GM12878 (cell line): ENCODE results near the gene GCK. TPM values are rescaled to one million over a fixed set of nuclear protein-coding genes. Genes with fewer than 3 reads are reported as not detected.

Source experiments
- ATAC-seq: fragments of 200-7000 bp; cut with Tn5 transposase; 3 replicates; pipeline ENCODE4 v1.9.1; 2020; ENCODE audit warnings: mild to moderate bottlenecking, moderate library complexity
- BruUV-seq: library from RNA; stranded (reverse); fragments of 400-500 nt; replicated peaks from 2 replicates; lab custom pipeline; 2021; lab: Mats Ljungman, UMichigan
- CTCF ChIA-PET: fragments of 300-600 bp; sonication (Branson Sonifier 250); formaldehyde crosslinking; extraction: SDS; loops from one replicate; lab custom pipeline; 2021; ENCODE audit warnings: inconsistent platforms; lab: Yijun Ruan, JAX
- POLR2A ChIA-PET: fragments of 350-600 bp; formaldehyde crosslinking; extraction: SDS; loops from one replicate; lab custom pipeline; 2021; ENCODE audit warnings: inconsistent platforms; lab: Charles Lee
- RAD21 ChIA-PET: fragments of 300-600 bp; sonication (Branson Sonifier 250); formaldehyde crosslinking; loops from one replicate; lab custom pipeline; 2023; ENCODE audit warnings: antibody characterized with exemption; ENCODE audit not compliant: unreplicated experiment; lab: Charles Lee
- SMC1A ChIA-PET: fragments of 300-600 bp; sonication (Branson Sonifier 250); formaldehyde crosslinking; loops from one replicate; lab custom pipeline; 2023; ENCODE audit not compliant: unreplicated experiment, uncharacterized antibody; lab: Charles Lee
- DNase-seq: peaks from one replicate; pipeline ENCODE4 v3.0.0-alpha.2; 2011; ENCODE audit warnings: low read depth, low spot score
- FAIRE-seq: peaks from 3 replicates; lab custom pipeline; 2011; peaks lifted over from hg19 to GRCh38; lab: Jason Lieb, UNC
- H2AFZ ChIP-seq: 2 replicates; pipeline ENCODE4 v1.6.0; 2011; ENCODE audit warnings: low read depth, low read length, control low read depth; ENCODE audit not compliant: control insufficient read depth
- H3K27ac ChIP-seq: 2 replicates; pipeline ENCODE4 v1.5.1; 2011; ENCODE audit warnings: control low read depth; ENCODE audit not compliant: control insufficient read depth, insufficient read depth
- H3K27me3 ChIP-seq, 2 experiments: replicated peaks in 1 of 2; 2 replicates each; pipeline versions ENCODE4 v1.6.0 to v1.6.1; 2011; ENCODE audit warnings: low read length in 1 of 2; ENCODE audit not compliant: control insufficient read depth in 2 of 2, insufficient read depth in 2 of 2
- H3K36me3 ChIP-seq, 2 experiments: 2 replicates each; pipeline ENCODE4 v1.5.1; 2011; ENCODE audit warnings: low read length in 1 of 2; ENCODE audit not compliant: control insufficient read depth in 2 of 2, insufficient read depth in 2 of 2
- H3K4me1 ChIP-seq: 2 replicates; pipeline ENCODE4 v1.6.1; 2011; ENCODE audit warnings: mild to moderate bottlenecking, low read length, moderate library complexity, mixed read lengths; ENCODE audit not compliant: control insufficient read depth, insufficient read depth
- H3K4me2 ChIP-seq: 2 replicates; pipeline ENCODE4 v1.6.0; 2011; ENCODE audit warnings: control low read depth; ENCODE audit not compliant: control insufficient read depth, insufficient read depth
- H3K4me3 ChIP-seq: fragments of 200-600 bp; sonication (generic); 2 replicates; pipeline ENCODE4 v1.5.1; 2016
- H3K79me2 ChIP-seq: 2 replicates; pipeline ENCODE4 v1.6.0; 2011; ENCODE audit warnings: low read length; ENCODE audit not compliant: control insufficient read depth, insufficient read depth
- H3K9ac ChIP-seq: 2 replicates; pipeline ENCODE4 v1.8.0; 2011; ENCODE audit warnings: low read length, control low read depth, mixed read lengths; ENCODE audit not compliant: control insufficient read depth, insufficient read depth
- H3K9me3 ChIP-seq: replicated peaks from 3 replicates; pipeline ENCODE4 v1.5.1; 2011; ENCODE audit warnings: mild to moderate bottlenecking, low read length; ENCODE audit not compliant: control insufficient read depth, insufficient read depth
- H4K20me1 ChIP-seq: 2 replicates; pipeline ENCODE4 v1.6.0; 2011; ENCODE audit not compliant: control insufficient read depth, insufficient read depth
- BMI1 ChIP-seq: fragments of 450-650 bp; IDR thresholded peaks from 2 replicates; pipeline ENCODE4 v1.6.1; 2016; ENCODE audit warnings: mild to moderate bottlenecking, moderate library complexity, borderline replicate concordance
- CEBPB ChIP-seq, 2 experiments: fragments of 150-350 bp in 1 of 2; IDR thresholded peaks; 2 replicates each; pipeline ENCODE4 v1.6.1; 2012 to 2014; ENCODE audit warnings: low read depth in 2 of 2, low read length in 2 of 2, borderline replicate concordance in 1 of 2, inconsistent platforms in 1 of 2
- FOXK2 ChIP-seq: fragments of 450-650 bp; IDR thresholded peaks from 2 replicates; pipeline ENCODE4 v1.6.1; 2017; ENCODE audit warnings: mild to moderate bottlenecking, moderate library complexity
- FOXM1 ChIP-seq: IDR thresholded peaks from 2 replicates; pipeline ENCODE4 v1.6.1; 2012; ENCODE audit warnings: low read depth, mild to moderate bottlenecking, inconsistent platforms, low read length, moderate library complexity
- HCFC1 ChIP-seq: fragments of 150-350 bp; IDR thresholded peaks from 2 replicates; pipeline ENCODE4 v1.6.1; 2014; ENCODE audit warnings: low read length
- MLLT1 ChIP-seq: fragments of 450-650 bp; IDR thresholded peaks from 2 replicates; pipeline ENCODE4 v1.6.1; 2016; ENCODE audit warnings: mild to moderate bottlenecking
- NFIC ChIP-seq: IDR thresholded peaks from 2 replicates; pipeline ENCODE4 v1.6.1; 2012; ENCODE audit warnings: low read depth, mild to moderate bottlenecking, inconsistent platforms, low read length, moderate library complexity
- PRDM15 ChIP-seq: fragments of 450-650 bp; formaldehyde crosslinking; IDR thresholded peaks from 2 replicates; pipeline ENCODE4 v1.4.0; 2020; ENCODE audit warnings: mild to moderate bottlenecking, moderate library complexity
- SMC3 ChIP-seq: IDR thresholded peaks from 2 replicates; pipeline ENCODE4 v1.6.1; 2011; ENCODE audit warnings: low read length, improper control_type of control experiment, borderline replicate concordance
- SRF ChIP-seq, 2 experiments: IDR thresholded peaks; 2 replicates each; pipeline ENCODE4 v1.6.1; 2011; ENCODE audit warnings: low read depth in 2 of 2, low read length in 2 of 2, mild to moderate bottlenecking in 1 of 2, moderate library complexity in 1 of 2
- SUZ12 ChIP-seq: fragments of 200-600 bp; sonication (generic); IDR thresholded peaks from one replicate; pipeline ENCODE4 v1.6.1; 2018; ENCODE audit warnings: antibody characterized with exemption, mild to moderate bottlenecking; ENCODE audit not compliant: unreplicated experiment
- TCF7 ChIP-seq: IDR thresholded peaks from 2 replicates; pipeline ENCODE4 v1.6.1; 2014; ENCODE audit warnings: antibody characterized with exemption, borderline replicate concordance
- USF1 ChIP-seq: IDR thresholded peaks from 2 replicates; pipeline ENCODE4 v1.6.1; 2011; ENCODE audit warnings: borderline replicate concordance, low read depth, mild to moderate bottlenecking, moderate library complexity, mixed read lengths, low read length; ENCODE audit not compliant: insufficient read depth; ENCODE audit errors: extremely low read length
- ZNF24 ChIP-seq: fragments of 450-650 bp; IDR thresholded peaks from 2 replicates; pipeline ENCODE4 v1.6.1; 2017; ENCODE audit warnings: antibody characterized with exemption, mild to moderate bottlenecking
- WGBS: methylation state at CpG from one replicate; pipeline ENCODE4 v1.1.6; 2016; ENCODE audit warnings: low lambda C conversion rate; ENCODE audit not compliant: insufficient replicate concordance, insufficient coverage; ENCODE audit errors: missing lambda C conversion rate; 5-methylcytosine and 5-hydroxymethylcytosine counted together
- in situ Hi-C: fragments of 300-500 bp; cut with MboI; formaldehyde crosslinking; loops from 9 replicates; pipeline ENCODE4 v1.14.3; 2018; ENCODE audit warnings: mixed read lengths
- intact Hi-C: fragments of 100-400 bp; cut with micrococcal nuclease; formaldehyde crosslinking; loops from one replicate; pipeline ENCODE4 v1.14.2; 2022; ENCODE audit not compliant: unreplicated experiment
- polyA plus RNA-seq, 11 experiments: library from polyadenylated mRNA; depleted of rRNA in 4 of 11; unstranded in 6 of 11; stranded (reverse) in 5 of 11; fragments of >200 nt; fragmentation: Nextera tagmentation in 4 of 11; fragmentation: Illumina TruSeq in 1 of 11; extraction: Ambion mirVana in 4 of 11; extraction: Trizol in 1 of 11; gene quantifications; 1 replicate in 1 of 11; 2 replicates in 10 of 11; pipeline versions ENCODE4 v1.2.1 to v1.2.3, GENCODE V29; 2011 to 2016; ENCODE audit warnings: inconsistent platforms in 2 of 11, missing spikeins in 2 of 11, low read depth in 1 of 11
- total RNA-seq, 4 experiments: library from RNA; depleted of rRNA in 3 of 4; stranded (reverse); fragments of >200 nt in 3 of 4; fragmentation: Illumina TruSeq in 1 of 4; extraction: Trizol in 1 of 4; gene quantifications; 2 replicates each; pipeline versions ENCODE4 v1.2.1 to v1.2.3, GENCODE V29; 2013 to 2021

GCK gene
- total and polyA plus RNA-seq, 10 of the 15 experiments (the other 5 are each of a cell fraction or from before 2014, with no cell fraction given): 0.06 to 0.16 TPM; not detected in 8

- TF ChIP-seq MLLT1 (no peak), USF1 (no peak), HCFC1 (no peak), NFIC (no peak)
- TF ChIP-seq, all 136 proteins: peak for 0
Observed at GRCh38 chr7:44144968-44145478, 44.2 kb downstream of the GCK start (continued).

- Histone ChIP-seq H3K27me3 (no peaks in the 10 kb centered on the region), H3K9me3 (no peaks in the 10 kb centered on the region), H3K79me2 (no peaks in the 10 kb centered on the region), H3K9ac (no peak overlapping the region), H2AFZ (no peak overlapping the region), H3K4me1 (no peaks in the 10 kb centered on the region), H4K20me1 (no peaks in the 10 kb centered on the region), H3K4me2 (no peak overlapping the region), H3K36me3 (no peaks in the 10 kb centered on the region), H3K27ac (no peak overlapping the region), H3K4me3 (no peak overlapping the region)
- in situ Hi-C loops (no loop called here), intact Hi-C loops (no loop called here)
- WGBS: 49% methylated on average over 6 of the region's 6 CpGs
- POLR2A ChIA-PET: no interaction called here
- ATAC-seq: no peak
- SMC1A ChIA-PET: no interaction called here
- CTCF ChIA-PET: no interaction called here
- no TSS peak for BruUV-seq
- no peak for DNase-seq
- FAIRE-seq: no peak
- RAD21 ChIA-PET: no interaction called here
- TF ChIP-seq SUZ12 (no peak), TCF7 (no peak), BMI1 (no peak), FOXK2 (no peak), SRF (IDR thresholded peaks at IDR 0.05; ENCODE audit: low read depth in 2 of 2, low read length in 2 of 2) (no peak), CEBPB (IDR thresholded peaks at IDR 0.05; ENCODE audit: borderline replicate concordance in 1 of 2, low read depth in 2 of 2, low read length in 2 of 2) (no peak), PRDM15 (CRISPR knock-in tag) (no peak), FOXM1 (no peak), ZNF24 (no peak), SMC3 (no peak)
Observed at GRCh38 chr7:44144426-44144967, 44.7 kb downstream of the GCK start.
